HG02642 (cell line): ENCODE results near the gene SLC25A36.
A peak's percentile ranks its signal among the peaks of the same experiment; 100 is the strongest.

Experiments
- ATAC-seq: cut with Tn5 transposase; IDR thresholded peaks from one replicate; pipeline ENCODE4 v1.9.1; 2021; ENCODE audit warnings: mild to moderate bottlenecking; ENCODE audit not compliant: unreplicated experiment, poor library complexity

Gene SLC25A36

GRCh38 chr3:140941434-140942220, at the start of gene SLC25A36:
Gene SLC25A36, plus strand, starts transcription at chr3:140941836. Its CDS starts 219 bp downstream, at chr3:140942055.
- peak; percentile 96 for ATAC-seq

GRCh38 chr3:140896997-140897396, 44.6 kb upstream of the SLC25A36 start:
- ATAC-seq, result no peak

- peak; percentile 64 for ATAC-seq
Measured at GRCh38 chr3:140898340-140899180, 43.1 kb upstream of the SLC25A36 start.

GRCh38 chr3:140899363-140899762, 42.3 kb upstream of the SLC25A36 start:
- no peak for ATAC-seq

GRCh38 chr3:140902791-140903190, 38.8 kb upstream of the SLC25A36 start:
- no peak for ATAC-seq

GRCh38 chr3:140903196-140903595, 38.4 kb upstream of the SLC25A36 start:
- ATAC-seq, result no peak

- no peak for ATAC-seq
Measured at GRCh38 chr3:140904521-140904920, 37.1 kb upstream of the SLC25A36 start.

GRCh38 chr3:140905559-140905958, 36.1 kb upstream of the SLC25A36 start:
- ATAC-seq, result no peak

- no peak for ATAC-seq
Measured at GRCh38 chr3:140906785-140907184, 34.9 kb upstream of the SLC25A36 start.

GRCh38 chr3:140910860-140911259, 30.8 kb upstream of the SLC25A36 start:
- ATAC-seq, result no peak

GRCh38 chr3:140911822-140912221, 29.8 kb upstream of the SLC25A36 start:
- no peak for ATAC-seq

- no peak for ATAC-seq
Measured at GRCh38 chr3:140913728-140914127, 27.9 kb upstream of the SLC25A36 start.

GRCh38 chr3:140914384-140914945, 27.2 kb upstream of the SLC25A36 start:
- no peak for ATAC-seq

GRCh38 chr3:140916603-140917002, 25.0 kb upstream of the SLC25A36 start:
- no peak for ATAC-seq

- ATAC-seq, result no peak
Measured at GRCh38 chr3:140917772-140918171, 23.9 kb upstream of the SLC25A36 start.

GRCh38 chr3:140920029-140920428, 21.6 kb upstream of the SLC25A36 start:
- no peak for ATAC-seq

GRCh38 chr3:140922634-140923033, 19.0 kb upstream of the SLC25A36 start:
- no peak for ATAC-seq

GRCh38 chr3:140924097-140924873, 17.4 kb upstream of the SLC25A36 start:
- no peak for ATAC-seq

- ATAC-seq, result no peak
Measured at GRCh38 chr3:140927279-140928069, 14.2 kb upstream of the SLC25A36 start.

- ATAC-seq, result no peak
Measured at GRCh38 chr3:140929446-140929845, 12.2 kb upstream of the SLC25A36 start.
